ENCODE data around the gene SESN2. TPM values are rescaled to one million over a fixed set of nuclear protein-coding genes. Genes with fewer than 3 reads are reported as not detected.
A peak's percentile ranks its signal among the peaks of the same experiment; 100 is the strongest.
"Not testable (repeated sequence)": the region's sequence is repeated elsewhere in the genome, so short reads cannot be mapped to it uniquely, and the experiment has no call there.

The SESN2 gene
- total RNA-seq, 1 donor from 2014 or later, result 3.0 TPM

- no peak for TF ChIP-seq CTCF (IDR thresholded peaks at IDR 0.05; ENCODE audit: borderline replicate concordance)
- H3K4me1 ChIP-seq, result peaks cover 20% of the 10 kb centered on the region
- intact Hi-C loops (cut with micrococcal nuclease), result no loop called here
- H3K9me3 ChIP-seq (replicated peaks), result no peaks in the 10 kb centered on the region
- H3K27ac ChIP-seq (replicated peaks), result no peak overlapping the region
- no peak overlapping the region for H3K4me3 ChIP-seq
- peaks cover 12% of the 10 kb centered on the region for H3K36me3 ChIP-seq
- DNase-seq, result no peak
- H3K27me3 ChIP-seq (ENCODE audit: low read depth), result peaks cover 8% of the 10 kb centered on the region
These were observed 67.2 kb downstream of the SESN2 start for GRCh38 chr1:28326515-28326914.

GRCh38 chr1:28326984-28327383 lies 67.7 kb downstream of the SESN2 start:
- H3K27ac ChIP-seq (replicated peaks), result no peak overlapping the region
- no peak for DNase-seq
- peaks cover 16% of the 10 kb centered on the region for H3K36me3 ChIP-seq
- H3K27me3 ChIP-seq (ENCODE audit: low read depth), result peaks cover 3% of the 10 kb centered on the region
- H3K4me1 ChIP-seq, result peaks cover 20% of the 10 kb centered on the region
- H3K4me3 ChIP-seq, result no peak overlapping the region
- no peaks in the 10 kb centered on the region for H3K9me3 ChIP-seq (replicated peaks)
- TF ChIP-seq CTCF (IDR thresholded peaks at IDR 0.05; ENCODE audit: borderline replicate concordance), result no peak
- intact Hi-C loops (cut with micrococcal nuclease), result no loop called here

GRCh38 chr1:28327431-28327830 lies 68.1 kb downstream of the SESN2 start:
- intact Hi-C loops (cut with micrococcal nuclease); H3K27ac ChIP-seq (replicated peaks); DNase-seq; H3K4me3 ChIP-seq; H3K9me3 ChIP-seq (replicated peaks); H3K27me3 ChIP-seq (ENCODE audit: low read depth): not testable (repeated sequence)
- H3K36me3 ChIP-seq, result peaks cover 21% of the 10 kb centered on the region
- H3K4me1 ChIP-seq, result peaks cover 20% of the 10 kb centered on the region

- no peaks in the 10 kb centered on the region for H3K27me3 ChIP-seq (ENCODE audit: low read depth)
- peaks cover 20% of the 10 kb centered on the region for H3K4me1 ChIP-seq
- H3K36me3 ChIP-seq, result peaks cover 29% of the 10 kb centered on the region
- peak overlapping the region; percentile 81 for H3K4me3 ChIP-seq
- no peak for TF ChIP-seq CTCF (IDR thresholded peaks at IDR 0.05; ENCODE audit: borderline replicate concordance)
- peak overlapping the region; percentile 91 for H3K27ac ChIP-seq (replicated peaks)
- H3K9me3 ChIP-seq (replicated peaks), result no peaks in the 10 kb centered on the region
- no peak for DNase-seq
- intact Hi-C loops (cut with micrococcal nuclease), result no loop called here
These were observed 68.9 kb downstream of the SESN2 start for GRCh38 chr1:28328228-28328648.

- no peaks in the 10 kb centered on the region for H3K27me3 ChIP-seq (ENCODE audit: low read depth)
- H3K4me3 ChIP-seq, result peak overlapping the region; percentile 81
- TF ChIP-seq CTCF (IDR thresholded peaks at IDR 0.05; ENCODE audit: borderline replicate concordance), result peak; percentile 15
- H3K4me1 ChIP-seq, result peaks cover 20% of the 10 kb centered on the region
- intact Hi-C loops (cut with micrococcal nuclease), result no loop called here
- peaks cover 42% of the 10 kb centered on the region for H3K36me3 ChIP-seq
- H3K9me3 ChIP-seq (replicated peaks), result no peaks in the 10 kb centered on the region
- DNase-seq, result no peak
- peak overlapping the region; percentile 91 for H3K27ac ChIP-seq (replicated peaks)
These were observed 70.3 kb downstream of the SESN2 start for GRCh38 chr1:28329395-28330153.

Other genes starting within 250 kb of the SESN2 start
- gene EYA3, start 170.9 kb upstream of the SESN2 start, total RNA-seq, result 16.9 TPM
- gene PTAFR, start 82.8 kb upstream of the SESN2 start, total RNA-seq, result 1.5 TPM
- gene DNAJC8, start 26.5 kb upstream of the SESN2 start, total RNA-seq, result 55.3 TPM
- 430 TPM for gene ATP5IF1, start 23.4 kb upstream of the SESN2 start, total RNA-seq
- 10.8 TPM for gene MED18, start 69.5 kb downstream of the SESN2 start, total RNA-seq
- gene PHACTR4, start 110.2 kb downstream of the SESN2 start, total RNA-seq, result 13.6 TPM
- 6.3 TPM for gene RCC1, start 246.5 kb downstream of the SESN2 start, total RNA-seq

All from left ventricle myocardium inferior (tissue), 1 donor.